ENCODE measurements around the gene WIF1. TPM values are rescaled to one million over a fixed set of nuclear protein-coding genes. Genes with fewer than 3 reads are reported as not detected.

WIF1 gene
- total and polyA plus RNA-seq, 10 of the 15 experiments (the other 5 are each of a cell fraction or from before 2014, with no cell fraction given) = 0.04 to 0.05 (median 0.05) TPM; not detected in 7

- in situ Hi-C loops (cut with MboI) = no loop called here
- ATAC-seq = no peak
These were observed 5.4 kb upstream of the WIF1 start for GRCh38 chr12:65126482-65126881.

More at GRCh38 chr12:65126482-65126881, 5.4 kb upstream of the WIF1 start:
- no peak overlapping the region for H3K9ac ChIP-seq (ENCODE audit: control insufficient read depth, insufficient read depth, low read length)
- WGBS (ENCODE audit: insufficient coverage, insufficient replicate concordance, low lambda C conversion rate, missing lambda C conversion rate) = 73% methylated on average over 5 of the region's 5 CpGs
- H3K4me2 ChIP-seq (ENCODE audit: control insufficient read depth, insufficient read depth) = no peak overlapping the region
- ChIA-PET SMC1A (ENCODE audit: uncharacterized antibody, unreplicated experiment) (interaction anchor here (0.8 to 6.5 kb wide), 5 partner anchors 8 to 1119 kb away, joined by 3 to 57 read pairs (median 6); no protein-coding TSS in a partner anchor), POLR2A (interaction anchor here (1.1 kb wide), 1 partner anchor 42 kb away, joined by 4 read pairs; no protein-coding TSS in a partner anchor), CTCF (interaction anchor here (0.6 to 2.0 kb wide), 5 partner anchors 14 to 331 kb away, joined by 3 to 17 read pairs (median 10); no protein-coding TSS in a partner anchor), RAD21 (ENCODE audit: unreplicated experiment) (interaction anchor here (0.8 to 2.2 kb wide), 5 partner anchors 46 to 324 kb away, joined by 3 to 17 read pairs (median 4); no protein-coding TSS in a partner anchor)
- H4K20me1 ChIP-seq (ENCODE audit: control insufficient read depth, insufficient read depth) = no peaks in the 10 kb centered on the region
- BruUV-seq (replicated peaks) = no TSS peak
- H2AFZ ChIP-seq (ENCODE audit: control insufficient read depth, low read depth, low read length) = no peak overlapping the region
- FAIRE-seq (peak; percentile 23), DNase-seq (ENCODE audit: low read depth, low spot score) (no peak)
- no peaks in the 10 kb centered on the region for H3K9me3 ChIP-seq (replicated peaks; ENCODE audit: control insufficient read depth, insufficient read depth, low read length)
- no peak overlapping the region for H3K4me3 ChIP-seq
- intact Hi-C loops (cut with micrococcal nuclease; ENCODE audit: unreplicated experiment) = no loop called here
- no peaks in the 10 kb centered on the region for H3K4me1 ChIP-seq (ENCODE audit: control insufficient read depth, insufficient read depth, low read length)
- H3K36me3 ChIP-seq (ENCODE audit: control insufficient read depth in 2 of 2, insufficient read depth in 2 of 2, low read length in 1 of 2) = no peaks in the 10 kb centered on the region
- no peaks in the 10 kb centered on the region for H3K79me2 ChIP-seq (ENCODE audit: control insufficient read depth, insufficient read depth, low read length)
- peaks cover 0 to 2% of the 10 kb centered on the region in 2 experiments; a peak in 2 of 4 replicates for H3K27me3 ChIP-seq (replicated peaks in 1 of 2; ENCODE audit: control insufficient read depth in 2 of 2, insufficient read depth in 2 of 2, low read length in 1 of 2)
- H3K27ac ChIP-seq (ENCODE audit: control insufficient read depth, insufficient read depth) = no peak overlapping the region
- TF ChIP-seq ELK1 (IDR thresholded peaks at IDR 0.05; ENCODE audit: low read depth, low read length) (no peak), ZNF207 (IDR thresholded peaks at IDR 0.05; ENCODE audit: borderline replicate concordance) (no peak), SIN3A (IDR thresholded peaks at IDR 0.05; ENCODE audit: low read depth, low read length) (no peak), MLLT1 (IDR thresholded peaks at IDR 0.05) (no peak), MTA2 (IDR thresholded peaks at IDR 0.05; ENCODE audit: low read depth) (no peak), TCF12 (IDR thresholded peaks at IDR 0.05; ENCODE audit: low read depth, low read length) (no peak), CUX1 (IDR thresholded peaks at IDR 0.05; ENCODE audit: insufficient replicate concordance, low read depth, low read length) (no peak), CBX3 (IDR thresholded peaks at IDR 0.05; ENCODE audit: borderline replicate concordance, low read depth) (no peak), RAD51 (IDR thresholded peaks at IDR 0.05) (no peak)
